ENCODE results near the gene RNASE12.
A peak's percentile ranks its signal among the peaks of the same experiment; 100 is the strongest.
"Not testable (repeated sequence)": the region's sequence is repeated elsewhere in the genome, so short reads cannot be mapped to it uniquely, and the experiment has no call there.

RNASE12 gene

DNA sequence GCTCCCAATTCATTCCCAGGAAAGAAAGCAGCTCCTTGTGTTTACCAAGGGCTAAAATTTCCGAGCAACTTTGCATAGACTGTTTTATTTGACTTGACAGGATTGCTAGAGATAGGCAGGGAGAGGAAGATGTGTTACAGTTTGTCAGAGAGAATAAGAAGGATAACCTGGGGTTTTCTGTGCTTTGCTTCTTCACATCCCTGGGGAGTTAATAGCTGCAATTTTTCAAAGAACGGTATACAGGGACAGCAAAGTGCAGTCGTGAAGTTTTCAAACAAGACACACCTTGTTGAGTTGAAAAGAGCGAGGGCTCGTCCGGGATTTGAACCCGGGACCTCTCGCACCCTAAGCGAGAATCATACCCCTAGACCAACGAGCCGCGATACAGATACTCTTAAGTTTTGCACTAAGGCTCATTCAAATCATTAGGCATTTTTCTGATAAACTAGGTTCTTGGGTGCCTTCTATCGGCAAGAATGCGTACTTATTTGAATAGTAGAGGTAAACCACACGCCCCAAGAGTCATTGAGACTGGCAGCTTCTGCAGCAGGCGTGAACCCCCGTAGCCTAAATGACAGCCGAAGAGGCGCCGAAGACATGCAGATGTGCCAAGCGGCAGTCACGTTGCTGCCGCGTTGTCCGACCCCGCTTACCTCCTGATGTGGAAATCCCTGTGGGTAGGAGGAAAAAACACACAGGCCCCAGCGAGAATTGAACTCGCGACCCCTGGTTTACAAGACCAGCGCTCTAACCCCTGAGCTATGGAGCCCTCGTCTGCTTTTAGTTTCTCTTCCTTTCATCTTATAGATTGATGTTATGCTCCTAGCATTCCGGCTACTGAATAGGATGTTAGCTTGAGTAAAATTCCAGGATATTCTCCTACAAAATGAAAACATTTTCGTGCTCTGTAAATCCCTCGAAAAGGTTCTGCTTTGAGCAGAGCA lies 22.2 kb upstream of the RNASE12 start:
- DNase-seq (ENCODE audit: low spot score) = peak; percentile 75

DNA sequence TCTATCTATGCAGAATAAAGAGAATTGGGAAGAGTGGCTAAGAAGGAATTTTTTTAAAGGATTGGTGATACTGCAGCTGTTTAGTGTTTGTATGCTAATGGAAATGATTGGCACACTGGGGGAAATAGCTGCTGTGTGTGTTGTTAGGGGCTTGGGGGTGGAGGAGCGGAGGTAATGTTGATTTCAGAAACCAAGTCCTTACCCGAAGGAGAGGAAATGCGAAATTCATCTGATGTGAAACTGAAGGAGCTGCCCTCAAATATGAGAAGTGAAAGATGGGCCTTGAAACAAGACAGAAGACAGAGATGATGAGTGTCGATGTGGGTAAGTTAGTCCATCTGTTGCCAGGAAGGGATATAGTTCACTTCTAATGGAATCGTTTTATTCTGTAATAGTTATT lies 21.2 kb upstream of the RNASE12 start:
- peak; percentile 51 for DNase-seq (ENCODE audit: low spot score)

DNA sequence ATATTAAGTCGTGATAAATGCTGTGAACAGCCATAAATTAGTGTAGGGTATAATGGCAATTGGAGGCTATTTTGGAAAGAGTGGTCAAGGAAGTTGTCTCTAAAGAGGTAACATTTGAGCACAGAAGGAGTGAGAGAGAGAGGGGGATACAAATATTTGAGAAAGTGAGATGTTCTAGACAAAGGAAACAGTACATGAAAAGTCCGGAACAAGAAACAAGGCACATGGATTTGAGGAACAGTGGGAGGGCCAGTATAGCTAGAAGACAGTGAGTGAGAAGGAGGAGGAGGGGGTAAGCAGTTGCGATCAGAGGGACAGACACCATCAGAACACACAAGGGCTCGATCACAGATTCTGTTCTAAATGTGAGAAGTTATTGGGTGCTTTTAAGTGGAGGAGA lies 20.1 kb upstream of the RNASE12 start:
- no peak for DNase-seq (ENCODE audit: low spot score)

DNA sequence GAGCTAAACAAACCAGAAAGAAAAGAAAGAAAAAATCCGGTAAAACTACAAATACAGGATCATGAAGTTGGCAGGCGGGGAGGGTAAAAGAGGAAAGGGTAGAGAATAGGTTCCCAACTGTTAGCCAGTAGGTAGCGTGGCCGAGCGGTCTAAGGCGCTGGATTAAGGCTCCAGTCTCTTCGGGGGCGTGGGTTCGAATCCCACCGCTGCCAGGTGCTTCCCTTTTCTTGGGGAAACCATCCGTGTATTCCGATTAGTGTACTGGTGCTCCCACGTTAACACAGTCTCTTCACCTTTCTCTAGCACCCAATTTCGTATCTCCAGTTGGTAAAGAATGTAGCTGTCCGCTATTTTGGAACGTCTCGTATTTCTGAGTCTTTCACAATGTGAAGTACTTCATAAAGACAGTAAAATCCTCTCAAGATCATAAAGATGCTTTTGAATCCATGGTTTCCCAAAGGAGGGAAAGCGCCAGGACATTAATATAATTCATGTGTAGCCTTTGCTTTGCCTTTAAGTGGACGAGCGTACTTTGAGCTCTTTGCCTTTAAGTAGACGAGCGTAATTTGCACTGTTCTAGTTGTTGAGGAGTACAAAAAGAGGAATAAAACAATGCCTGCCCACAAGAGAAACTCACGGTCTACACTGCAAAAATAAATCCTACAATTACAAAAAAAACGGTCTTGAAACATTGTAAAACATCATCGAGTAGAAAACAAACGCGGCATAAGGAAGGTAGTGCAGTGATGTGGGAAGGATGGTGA lies 19.0 kb upstream of the RNASE12 start:
- peak; percentile 45 for DNase-seq (ENCODE audit: low spot score)

DNA sequence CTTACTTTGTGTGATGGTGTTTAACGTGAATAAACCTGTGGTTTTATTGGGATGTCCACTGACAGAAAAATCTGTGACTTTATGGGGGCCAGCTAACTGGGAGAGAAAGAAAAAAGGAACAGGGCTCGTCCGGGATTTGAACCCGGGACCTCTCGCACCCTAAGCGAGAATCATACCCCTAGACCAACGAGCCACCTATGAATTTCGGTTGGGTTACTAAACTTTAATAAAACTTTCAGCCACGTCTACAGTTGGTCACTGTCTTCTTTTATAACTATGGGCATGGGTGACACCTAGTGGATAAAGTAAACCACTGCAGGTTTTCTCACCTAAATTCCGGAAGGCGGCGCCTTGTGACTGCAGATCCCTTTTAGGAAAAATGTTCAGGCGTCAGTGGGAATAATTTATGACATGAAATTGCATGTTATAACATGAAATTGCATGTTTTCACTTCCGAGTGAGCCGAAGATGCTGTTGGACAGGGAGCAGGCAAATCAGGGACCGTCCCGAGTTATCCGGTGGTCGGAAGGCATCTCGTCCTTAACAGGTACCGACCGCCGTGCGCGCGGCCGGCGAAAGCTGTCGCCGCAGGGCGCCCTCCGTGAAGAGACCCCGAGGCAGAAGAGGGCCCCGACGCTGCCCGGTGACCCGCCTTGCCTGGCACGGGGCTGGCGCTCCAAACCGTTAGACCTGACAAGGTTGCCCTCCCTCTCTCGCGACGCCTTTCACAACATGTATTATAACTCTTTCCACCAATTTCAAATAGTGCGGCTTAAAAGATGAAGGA lies 18.2 kb upstream of the RNASE12 start:
- peak; percentile 80 for DNase-seq (ENCODE audit: low spot score)

DNA sequence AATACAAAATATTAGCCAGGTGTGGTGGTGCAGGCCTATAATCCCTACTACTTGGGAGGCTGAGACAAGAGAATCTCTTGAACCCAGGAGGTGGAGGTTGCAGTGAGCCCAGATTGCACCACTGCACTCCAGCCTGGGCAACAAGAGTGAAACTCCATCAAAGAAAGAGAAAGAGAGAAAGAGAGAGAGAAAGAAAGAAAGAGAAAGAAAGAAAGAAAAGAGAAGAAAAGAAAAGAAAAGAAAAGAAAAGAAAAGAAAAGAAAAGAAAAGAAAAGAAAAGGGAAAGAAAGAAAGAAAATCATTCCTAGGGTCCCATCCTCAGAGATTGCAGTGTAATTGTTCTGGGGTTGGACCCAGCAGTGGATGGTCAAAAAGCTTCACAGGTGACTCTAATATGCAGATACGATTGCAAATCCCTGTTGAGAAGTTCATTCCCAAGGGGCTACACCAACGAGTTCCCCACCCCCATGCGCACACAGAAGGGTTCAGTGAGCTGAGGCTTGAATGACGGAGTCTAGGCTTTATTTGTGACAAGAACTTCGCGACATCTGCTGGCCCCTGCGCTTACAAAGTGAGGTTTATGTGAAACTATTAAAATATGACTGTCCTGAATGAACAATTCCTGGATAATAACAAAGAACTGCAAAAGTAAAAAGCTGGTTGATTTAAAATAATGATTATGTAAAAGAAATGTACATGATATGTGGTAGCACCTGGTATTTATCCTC lies 17.4 kb upstream of the RNASE12 start:
- DNase-seq (ENCODE audit: low spot score) = no peak

DNA sequence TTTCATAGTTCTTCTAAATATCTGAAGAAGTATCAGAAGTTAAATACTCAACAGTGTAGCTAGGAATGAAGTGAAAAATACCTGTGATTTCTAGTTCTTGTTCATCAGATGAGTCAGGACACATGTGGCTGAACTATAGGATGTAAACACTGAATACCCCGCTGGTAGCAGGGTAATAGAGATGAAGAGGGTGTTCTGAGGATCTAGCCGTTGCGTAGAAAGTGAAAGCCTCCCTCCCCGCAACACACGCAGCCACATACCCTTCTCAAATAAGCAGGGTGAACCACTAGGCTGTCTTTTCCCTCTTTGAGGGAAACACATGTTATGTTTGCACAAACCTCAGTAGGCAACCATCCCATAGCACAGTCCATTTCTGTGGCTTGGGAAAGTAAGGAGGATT lies 16.4 kb upstream of the RNASE12 start:
- DNase-seq (ENCODE audit: low spot score) = no peak

DNA sequence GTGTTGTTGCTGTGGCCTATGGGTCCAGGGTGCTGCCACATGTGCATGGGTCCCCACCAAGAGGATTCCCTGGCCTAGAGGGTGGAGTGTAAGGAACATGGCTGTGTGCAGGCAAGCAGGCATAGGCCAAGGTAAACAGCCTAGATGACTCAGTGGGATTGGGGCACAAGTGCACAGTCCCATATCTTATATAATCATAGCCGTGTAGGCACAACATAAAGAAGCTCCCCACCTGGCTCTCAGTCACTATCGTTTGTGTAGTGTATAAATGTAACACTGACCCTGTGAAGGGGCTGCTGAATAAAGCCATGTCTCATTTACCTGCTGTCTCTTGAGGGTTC lies 15.7 kb upstream of the RNASE12 start:
- no peak for DNase-seq (ENCODE audit: low spot score)

DNA sequence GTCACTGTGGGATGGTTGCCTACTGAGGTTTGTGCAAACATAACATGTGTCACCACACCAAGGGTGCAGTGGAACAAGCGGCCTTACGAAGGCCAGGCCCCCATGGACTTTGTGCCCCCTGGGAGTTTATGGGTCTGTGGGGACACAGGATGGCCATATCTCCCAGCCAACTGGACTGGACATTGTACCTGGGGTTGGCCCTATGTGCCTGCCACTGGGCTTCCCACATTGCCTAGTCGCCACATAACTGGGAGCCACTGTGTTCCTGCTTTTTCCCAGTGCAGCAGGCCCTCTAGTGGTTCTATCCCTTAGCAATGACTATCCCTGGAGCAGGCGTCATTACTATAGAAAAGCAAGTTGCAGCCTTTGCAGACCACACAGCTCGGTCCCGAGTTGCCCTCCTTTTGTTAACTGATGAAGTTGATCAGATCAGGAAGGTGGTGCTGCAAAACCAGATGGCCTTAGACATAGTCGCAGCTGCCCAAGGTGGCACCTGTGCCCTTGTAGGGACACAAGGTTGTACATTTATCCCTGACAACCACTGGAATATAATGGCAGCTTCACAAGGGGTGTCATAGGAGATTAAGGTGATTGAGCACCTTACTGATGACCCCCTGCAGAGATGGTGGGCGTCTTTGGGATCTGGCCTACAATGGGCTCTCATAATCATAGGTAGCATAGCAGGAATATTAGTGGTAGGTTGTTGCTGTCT lies 15.2 kb upstream of the RNASE12 start:
- no peak for DNase-seq (ENCODE audit: low spot score)

DNA sequence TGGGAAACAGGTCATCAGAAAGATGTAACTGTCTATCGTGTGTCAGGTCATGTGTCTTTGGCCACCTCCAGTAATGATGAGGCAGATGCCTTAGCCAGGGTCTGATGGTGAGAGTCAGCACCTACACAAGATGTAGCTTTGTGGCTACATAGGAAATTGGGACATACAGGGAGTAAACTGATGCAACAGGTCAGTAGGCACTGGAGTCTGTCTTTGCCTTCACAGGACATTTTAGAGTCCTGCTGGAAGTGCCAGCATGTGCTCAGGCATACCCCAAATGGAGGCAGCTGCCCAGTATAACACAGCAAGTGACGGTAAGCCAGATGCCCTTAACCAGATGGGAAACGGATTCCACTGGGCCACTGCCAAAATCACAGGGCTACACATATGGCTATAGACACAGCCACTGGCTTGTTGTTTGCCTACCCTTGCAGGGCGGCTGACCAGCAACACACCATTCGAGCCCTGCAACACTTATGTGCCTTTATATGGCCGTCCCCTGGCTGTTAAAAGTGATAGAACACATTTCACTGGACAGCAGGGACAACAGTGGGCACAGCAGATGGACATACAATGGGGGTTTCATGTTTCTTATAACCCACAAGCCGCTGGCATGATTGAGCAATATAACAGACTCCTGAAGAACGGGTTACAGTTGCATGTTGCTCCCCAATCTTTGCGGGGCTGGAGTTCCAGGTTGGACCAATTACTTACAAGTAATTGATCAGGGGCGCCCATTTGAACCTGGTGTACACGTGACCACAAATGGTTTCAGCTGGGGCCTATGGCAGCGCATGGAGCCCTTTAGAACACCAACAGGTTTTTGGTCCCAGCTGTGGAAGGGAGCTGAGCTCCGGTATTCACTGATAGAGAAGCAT lies 12.9 kb upstream of the RNASE12 start:
- no peak for DNase-seq (ENCODE audit: low spot score)

DNA sequence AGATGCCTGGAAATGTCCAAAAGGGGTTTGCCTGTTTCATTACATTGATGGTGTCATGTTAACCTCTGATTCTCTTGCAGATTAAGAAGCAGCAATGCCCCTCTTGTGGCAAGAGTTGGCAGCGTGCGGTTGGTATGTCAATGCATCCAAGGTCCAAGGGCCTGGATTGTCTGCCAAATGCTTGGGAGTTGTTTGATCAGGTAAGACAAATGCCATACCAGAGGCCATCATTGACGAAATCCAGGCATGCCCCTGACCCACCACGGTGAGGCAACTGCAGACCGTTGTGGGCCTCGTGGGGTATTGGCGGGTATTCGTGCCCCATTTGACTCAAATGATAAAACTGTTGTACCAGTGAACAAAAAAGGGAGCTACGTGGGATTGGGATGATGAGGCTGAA lies 11.4 kb upstream of the RNASE12 start:
- DNase-seq (ENCODE audit: low spot score) = no peak

DNA sequence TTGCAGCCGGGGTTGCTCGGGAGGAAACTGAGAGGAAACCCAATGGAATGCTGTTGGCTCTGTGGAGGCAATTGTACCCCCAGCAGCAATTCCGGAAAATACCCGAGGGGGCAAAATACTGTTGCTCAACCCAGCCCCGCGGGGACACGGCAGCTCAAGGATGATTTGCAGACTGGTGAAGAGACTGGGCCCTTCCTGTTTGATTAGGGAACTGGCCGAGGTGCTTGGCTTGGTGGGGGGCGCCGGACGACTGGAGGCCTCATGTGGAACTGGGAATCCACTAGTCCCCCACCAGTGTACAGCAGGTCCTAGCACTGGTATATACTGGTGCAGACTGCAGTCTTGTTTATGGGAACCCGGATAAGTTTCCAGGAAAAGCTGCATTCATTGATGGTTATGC lies 10.3 kb upstream of the RNASE12 start:
- DNase-seq (ENCODE audit: low spot score) = no peak

DNA sequence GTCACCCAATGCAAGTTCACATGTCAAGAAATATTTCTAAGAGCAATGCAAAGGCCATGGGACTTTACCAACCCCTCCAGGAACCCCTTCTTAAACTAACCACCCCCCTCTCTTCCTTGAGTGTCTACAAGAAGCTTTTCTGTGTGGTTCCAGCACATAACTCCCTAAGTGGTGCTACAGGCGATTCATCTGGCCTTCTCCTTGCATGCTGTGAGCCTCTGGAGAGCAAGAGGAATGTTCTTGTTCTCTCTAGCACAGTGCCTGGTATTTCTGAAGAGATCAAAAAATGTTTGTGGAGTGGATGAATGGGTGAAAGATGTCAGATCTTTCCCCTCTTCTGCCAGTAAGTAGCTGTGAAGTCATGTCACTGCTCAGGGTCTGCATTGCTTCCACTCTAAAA lies 5.9 kb upstream of the RNASE12 start:
- DNase-seq (ENCODE audit: low spot score) = no peak

DNA sequence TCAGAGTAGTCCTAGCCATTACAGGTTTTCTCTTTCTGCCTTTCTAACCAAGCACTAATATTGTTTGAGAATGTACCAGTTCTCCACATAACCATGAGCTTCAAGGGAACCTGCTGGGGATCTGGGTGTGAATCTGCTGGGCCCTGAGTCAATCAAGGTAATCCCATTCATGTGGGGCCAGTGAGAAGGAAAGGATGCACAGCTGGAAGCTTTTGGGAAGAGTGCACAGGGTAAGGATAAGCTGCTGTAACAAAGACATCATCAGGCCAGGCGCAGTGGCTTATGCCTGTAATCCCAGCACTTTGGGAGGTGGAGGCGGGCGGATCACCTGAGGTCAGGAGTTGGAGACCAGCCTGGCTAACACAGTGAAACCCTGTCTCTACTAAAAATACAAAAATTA lies 4.5 kb upstream of the RNASE12 start:
- DNase-seq (ENCODE audit: low spot score) = not testable (repeated sequence)

DNA sequence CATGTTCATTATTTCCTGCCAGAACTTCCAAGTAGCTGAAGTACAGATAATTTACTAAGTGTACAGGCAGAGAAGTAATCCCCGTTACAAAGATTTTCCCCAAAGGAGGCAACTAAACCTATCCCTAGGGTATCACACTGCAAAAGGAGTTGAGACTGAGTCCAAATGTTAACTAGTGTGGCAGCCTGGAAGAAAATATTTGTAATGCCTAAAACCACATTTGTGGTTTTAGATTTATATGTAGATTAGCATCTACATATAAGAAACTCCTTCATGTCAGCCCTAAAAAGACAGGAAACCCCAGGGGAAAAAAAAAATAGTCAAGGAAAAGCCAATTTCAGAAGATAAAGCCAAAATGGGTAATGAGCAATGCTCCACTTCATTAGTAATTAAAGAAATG lies 1.4 kb upstream of the RNASE12 start:
- no peak for DNase-seq (ENCODE audit: low spot score)

DNA sequence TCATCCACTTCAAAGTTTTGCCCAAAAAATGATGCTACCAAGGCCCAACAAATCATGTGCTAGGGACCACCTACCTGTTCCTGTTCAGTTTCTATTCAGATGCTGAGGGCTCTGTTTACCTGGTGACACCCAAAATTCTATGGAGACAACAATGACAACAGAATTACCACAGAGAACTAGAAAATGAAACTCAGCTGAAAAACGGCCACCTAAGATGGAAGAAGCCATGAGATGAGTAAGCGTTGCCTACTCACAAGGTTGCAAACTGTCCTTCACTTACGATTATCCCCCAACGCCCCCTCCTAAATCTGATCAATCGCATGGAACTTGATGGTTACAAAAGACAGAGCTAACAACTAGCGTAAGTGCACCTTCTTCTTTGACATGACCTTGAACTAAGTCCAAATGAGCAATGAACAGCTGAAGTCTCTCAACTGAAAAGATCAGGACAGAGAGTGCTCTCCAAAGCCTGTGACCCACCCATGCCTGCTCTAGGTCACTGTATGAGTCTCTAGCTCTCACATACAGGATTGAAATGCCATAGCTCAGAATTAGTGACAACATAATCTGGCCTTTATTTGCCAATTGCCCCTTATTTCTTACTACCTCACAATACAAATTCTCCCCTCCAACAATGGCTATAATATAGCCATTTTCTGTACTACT lies 3.6 kb downstream of the RNASE12 start, which contains the start of gene RNASE11:
TSS of gene RNASE11 (minus strand) at position 513 of the 666 bp plus-strand sequence.
- no peak for DNase-seq (ENCODE audit: low spot score)

DNA sequence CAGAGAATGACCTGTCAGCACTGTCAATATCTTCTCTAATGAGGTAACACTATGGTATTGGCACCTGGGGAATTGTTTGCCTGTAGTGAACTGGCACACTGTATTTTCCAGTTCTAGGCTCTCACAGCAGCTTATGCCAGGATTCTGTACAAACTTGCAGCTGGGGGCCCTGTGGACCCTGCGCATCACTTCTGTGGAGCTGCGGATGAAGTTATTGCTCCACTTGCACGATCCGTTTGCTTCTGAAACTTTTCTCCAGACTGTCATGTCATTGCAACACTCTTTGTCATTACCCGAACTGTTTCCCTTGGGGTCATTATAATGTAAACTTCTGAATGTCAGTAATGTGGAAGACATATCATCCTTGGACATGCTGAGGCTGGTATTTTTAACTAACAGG lies 7.3 kb downstream of the RNASE12 start:
- no peak for DNase-seq (ENCODE audit: low spot score)

DNA sequence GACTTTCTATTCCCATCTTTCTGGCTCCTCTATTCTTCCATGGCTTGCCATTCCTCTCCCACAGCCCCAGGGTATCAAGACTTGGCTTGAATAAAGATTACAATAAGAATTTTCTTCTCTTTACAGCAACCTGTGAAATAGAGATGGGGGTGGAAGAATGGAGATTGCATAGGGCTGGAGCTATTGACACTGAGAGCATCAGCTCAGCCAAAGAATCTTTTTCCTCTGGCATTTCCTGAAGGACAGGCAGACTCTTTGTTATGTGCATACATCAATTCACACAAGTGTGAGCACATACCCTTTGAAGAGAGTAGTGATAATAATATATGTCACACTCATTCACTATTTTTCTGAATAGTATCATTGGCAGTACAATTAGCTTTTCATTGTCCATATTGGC lies 8.0 kb downstream of the RNASE12 start:
- DNase-seq (ENCODE audit: low spot score) = no peak

DNA sequence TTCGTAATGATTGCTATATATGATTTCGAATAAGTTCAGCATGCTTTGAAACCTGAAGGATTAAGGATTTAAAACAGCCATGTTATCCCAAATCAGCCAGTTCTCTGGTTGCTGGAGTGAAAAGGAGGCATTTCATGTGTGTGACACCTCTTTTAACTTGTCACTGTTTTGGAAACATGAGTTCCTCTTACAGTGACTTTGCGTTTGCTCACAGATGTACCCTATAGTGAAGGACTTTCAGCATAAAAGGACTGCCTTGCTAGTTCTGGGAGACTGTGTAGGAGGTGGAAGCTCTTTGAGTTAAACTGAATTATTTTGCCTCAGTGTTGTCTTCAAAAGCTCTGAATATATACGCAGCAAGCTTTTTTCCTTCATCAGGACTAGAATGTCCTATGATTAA lies 10.9 kb downstream of the RNASE12 start:
- no peak for DNase-seq (ENCODE audit: low spot score)
